Measurements from ENCODE around the gene SLC4A9. TPM values are rescaled to one million over a fixed set of nuclear protein-coding genes. Genes with fewer than 3 reads are reported as not detected.

The SLC4A9 gene
- total and polyA plus RNA-seq, 8 donors: 0.30 TPM; not detected in 7

- no peaks in the 10 kb centered on the region for H3K9me3 ChIP-seq
- peak in 1 of 2 donors; percentile 40 for DNase-seq
- H3K36me3 ChIP-seq: no peaks in the 10 kb centered on the region
- intact Hi-C loops (cut with DNase I; ENCODE audit: low total_unique reads): no loop called here
- no peak overlapping the region for H3K4me3 ChIP-seq
- 78 to 88% (median 87%) methylated on average over 2 of the region's 2 CpGs for WGBS, 5 donors
- H3K27ac ChIP-seq: peak overlapping the region; percentile 9 to 84 (median 82)
- H3K27me3 ChIP-seq: no peaks in the 10 kb centered on the region
- peaks cover 29 to 48% (median 37%) of the 10 kb centered on the region in 4 donors for H3K4me1 ChIP-seq
- TF ChIP-seq POLR2AphosphoS5 (IDR thresholded peaks at IDR 0.05) (no peak), CTCF (IDR thresholded peaks at IDR 0.05) (no peak), EP300 (IDR thresholded peaks at IDR 0.05) (no peak), POLR2A (IDR thresholded peaks at IDR 0.05) (no peak)
Measured at GRCh38 chr5:140321796-140322195, 38.2 kb upstream of the SLC4A9 start.

- DNase-seq: peak; percentile 72 to 84
- peaks cover 29 to 59% (median 44%) of the 10 kb centered on the region in 4 donors for H3K4me1 ChIP-seq
Measured at GRCh38 chr5:140322751-140323731, 37.0 kb upstream of the SLC4A9 start.

GRCh38 chr5:140324041-140324600 lies 35.9 kb upstream of the SLC4A9 start:
- no peak for DNase-seq
- Histone ChIP-seq H3K4me3 (no peak overlapping the region), H3K4me1 (peaks cover 33 to 67% (median 50%) of the 10 kb centered on the region in 4 donors), H3K36me3 (no peaks in the 10 kb centered on the region), H3K9me3 (no peaks in the 10 kb centered on the region), H3K27ac (peak overlapping the region; percentile 66 to 84 (median 82)), H3K27me3 (no peaks in the 10 kb centered on the region)
- 55 to 80% (median 66%) methylated on average over 5 of the region's 5 CpGs for WGBS, 5 donors
- no peak for TF ChIP-seq POLR2A (IDR thresholded peaks at IDR 0.05)
- no peak for TF ChIP-seq CTCF (IDR thresholded peaks at IDR 0.05)
- TF ChIP-seq POLR2AphosphoS5 (IDR thresholded peaks at IDR 0.05): no peak
- TF ChIP-seq EP300 (IDR thresholded peaks at IDR 0.05): no peak
- intact Hi-C loops (cut with DNase I; ENCODE audit: low total_unique reads): no loop called here

More at GRCh38 chr5:140322751-140323731, 37.0 kb upstream of the SLC4A9 start:
- TF ChIP-seq POLR2AphosphoS5 (IDR thresholded peaks at IDR 0.05) (peak in 1 of 3 donors; percentile 73), CTCF (IDR thresholded peaks at IDR 0.05) (no peak)
- H3K36me3 ChIP-seq: no peaks in the 10 kb centered on the region
- peak overlapping the region; percentile 81 to 85 (median 83) for H3K27ac ChIP-seq
- H3K9me3 ChIP-seq: no peaks in the 10 kb centered on the region
- 21 to 47% (median 34%) methylated on average over 9 of the region's 9 CpGs for WGBS, 5 donors
- intact Hi-C loops (cut with DNase I; ENCODE audit: low total_unique reads): no loop called here
- no peaks in the 10 kb centered on the region for H3K27me3 ChIP-seq
- no peak overlapping the region for H3K4me3 ChIP-seq

- Histone ChIP-seq H3K36me3 (no peaks in the 10 kb centered on the region), H3K27me3 (no peaks in the 10 kb centered on the region), H3K4me1 (peaks cover 33 to 71% (median 52%) of the 10 kb centered on the region in 4 donors), H3K27ac (peak overlapping the region; percentile 66 to 84 (median 82)), H3K9me3 (no peaks in the 10 kb centered on the region), H3K4me3 (no peak overlapping the region)
- TF ChIP-seq POLR2A (IDR thresholded peaks at IDR 0.05) (no peak), POLR2AphosphoS5 (IDR thresholded peaks at IDR 0.05) (peak in 1 of 3 donors; percentile 47), CTCF (IDR thresholded peaks at IDR 0.05) (no peak), EP300 (IDR thresholded peaks at IDR 0.05) (no peak)
- WGBS, 5 donors: 40 to 71% (median 61%) methylated on average over 1 of the region's 1 CpG
- DNase-seq: no peak
- intact Hi-C loops (cut with DNase I; ENCODE audit: low total_unique reads): no loop called here
Measured at GRCh38 chr5:140324617-140325241, 35.3 kb upstream of the SLC4A9 start.
